GM21381 (cell line): ENCODE measurements around the gene HOXA6.

Source experiments
- ATAC-seq: cut with Tn5 transposase; IDR thresholded peaks from one replicate; pipeline ENCODE4 v1.9.1; 2021; ENCODE audit warnings: mild to moderate bottlenecking, moderate library complexity; ENCODE audit not compliant: unreplicated experiment

The HOXA6 gene

GRCh38 chr7:27173956-27174873 is 26.6 kb upstream of the HOXA6 start, which contains the start of gene HOXA10:
HOXA10 (minus strand) TSS chr7:27174320; CDS start chr7:27174306, 14 bp downstream.
- ATAC-seq, result no peak

GRCh38 chr7:27173511-27173955 is 26.0 kb upstream of the HOXA6 start:
- no peak for ATAC-seq

GRCh38 chr7:27172823-27173510 is 25.4 kb upstream of the HOXA6 start:
- ATAC-seq, result no peak

GRCh38 chr7:27172315-27172774 is 24.8 kb upstream of the HOXA6 start:
- no peak for ATAC-seq

GRCh38 chr7:27171637-27172314 is 24.2 kb upstream of the HOXA6 start:
- ATAC-seq, result no peak

GRCh38 chr7:27171325-27171636 is 23.7 kb upstream of the HOXA6 start:
- no peak for ATAC-seq

GRCh38 chr7:27170426-27171324 is 23.1 kb upstream of the HOXA6 start:
- no peak for ATAC-seq

GRCh38 chr7:27169658-27170425 is 22.3 kb upstream of the HOXA6 start:
- ATAC-seq, result no peak

- no peak for ATAC-seq
Observed at GRCh38 chr7:27168265-27168947, 20.8 kb upstream of the HOXA6 start.

- no peak for ATAC-seq
Observed at GRCh38 chr7:27167916-27168264, 20.3 kb upstream of the HOXA6 start.

- no peak for ATAC-seq
Observed at GRCh38 chr7:27166531-27167505, 19.2 kb upstream of the HOXA6 start.

- ATAC-seq, result no peak
Observed at GRCh38 chr7:27165996-27166530, 18.5 kb upstream of the HOXA6 start.

GRCh38 chr7:27165089-27165995 is 17.8 kb upstream of the HOXA6 start, which contains the start of gene HOXA9:
HOXA9 (minus strand) TSS chr7:27165537; CDS start chr7:27165457, 80 bp downstream.
- no peak for ATAC-seq

- ATAC-seq, result no peak
Observed at GRCh38 chr7:27164367-27165088, 17.0 kb upstream of the HOXA6 start.

- ATAC-seq, result no peak
Observed at GRCh38 chr7:27164045-27164366, 16.4 kb upstream of the HOXA6 start.
